PC-9 (cell line): ENCODE results near the gene CRELD1.
"Not testable (repeated sequence)": the region's sequence is repeated elsewhere in the genome, so short reads cannot be mapped to it uniquely, and the experiment has no call there.

Source experiments
- CTCF ChIP-seq: fragments of 200-600 bp; sonication (generic); conservative IDR thresholded peaks from 2 replicates; pipeline ENCODE4 v1.6.1; 2017; ENCODE audit warnings: mixed run types, antibody characterized with exemption, mild to moderate bottlenecking, moderate library complexity
- EZH2 ChIP-seq: fragments of 200-600 bp; sonication (generic); IDR thresholded peaks from 2 replicates; pipeline ENCODE4 v1.8.0; 2017; ENCODE audit warnings: antibody characterized with exemption, low read depth

GRCh38 chr3:9939906-9940305 is 6.3 kb downstream of the CRELD1 start:
- TF ChIP-seq CTCF, EZH2: not testable (repeated sequence)
